Endothelial cell of umbilical vein (primary cell): ENCODE measurements around the gene APOL5.

Source experiments
- EZH2 ChIP-seq: IDR thresholded peaks from 2 replicates; pipeline ENCODE4 v1.6.1; 2012; ENCODE audit warnings: borderline replicate concordance, low read depth, mild to moderate bottlenecking, moderate library complexity, low read length, inconsistent platforms; ENCODE audit not compliant: severe bottlenecking
- JUN ChIP-seq: IDR thresholded peaks from 2 replicates; pipeline ENCODE4 v1.6.1; 2011; ENCODE audit warnings: borderline replicate concordance, low read depth; ENCODE audit not compliant: insufficient read length, insufficient read depth
- MYC ChIP-seq: IDR thresholded peaks from one replicate; pipeline ENCODE4 v1.6.1; 2011; ENCODE audit warnings: mild to moderate bottlenecking, low read depth, low read length
- POLR2A ChIP-seq: IDR thresholded peaks from 2 replicates; pipeline ENCODE4 v1.6.1; 2012; ENCODE audit warnings: low read depth, mild to moderate bottlenecking, control low read depth, low read length
- POLR2AphosphoS5 ChIP-seq: IDR thresholded peaks from 2 replicates; pipeline ENCODE4 v1.6.1; 2012; ENCODE audit warnings: low read depth, mild to moderate bottlenecking, control low read depth, low read length, moderate library complexity; ENCODE audit not compliant: insufficient read depth
- TF ChIP-seq, protein P1 (sequence below), 2 donors: IDR thresholded peaks; 1 replicate in 1 of 2; 2 replicates in 1 of 2; pipeline ENCODE4 v1.5.1; 2011; ENCODE audit warnings: low read length in 2 of 2, mild to moderate bottlenecking in 2 of 2, moderate library complexity in 2 of 2, control low read depth in 1 of 2, inconsistent platforms in 1 of 2, low read depth in 1 of 2; ENCODE audit not compliant: insufficient read depth in 1 of 2; ENCODE audit errors: extremely low read depth in 1 of 2
- TF ChIP-seq, protein P2 (sequence below): IDR thresholded peaks from 2 replicates; pipeline ENCODE4 v1.6.1; 2011; ENCODE audit not compliant: insufficient read depth, insufficient read length

DNA sequence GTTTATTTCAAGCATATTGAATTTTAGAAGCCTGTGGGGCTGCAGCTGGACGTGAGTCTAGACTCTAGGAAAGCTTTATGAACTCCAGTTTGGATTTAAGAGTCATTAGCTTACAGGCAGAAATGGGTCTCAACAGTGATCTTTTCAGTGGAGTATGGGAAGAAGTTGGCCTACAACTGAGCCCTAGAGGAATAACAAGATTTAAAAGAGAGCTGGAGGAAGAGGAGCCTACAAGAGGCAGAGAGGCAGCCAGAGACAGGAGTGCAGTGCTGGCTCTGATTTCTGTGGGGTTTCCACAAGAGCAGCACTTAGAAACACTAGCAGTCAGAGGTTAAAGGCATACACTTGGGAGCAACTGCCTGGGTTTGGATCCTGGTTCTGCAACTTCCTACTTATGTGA, 17.9 kb downstream of the APOL5 start:
- no peak for TF ChIP-seq POLR2A
- TF ChIP-seq, protein P1, sequence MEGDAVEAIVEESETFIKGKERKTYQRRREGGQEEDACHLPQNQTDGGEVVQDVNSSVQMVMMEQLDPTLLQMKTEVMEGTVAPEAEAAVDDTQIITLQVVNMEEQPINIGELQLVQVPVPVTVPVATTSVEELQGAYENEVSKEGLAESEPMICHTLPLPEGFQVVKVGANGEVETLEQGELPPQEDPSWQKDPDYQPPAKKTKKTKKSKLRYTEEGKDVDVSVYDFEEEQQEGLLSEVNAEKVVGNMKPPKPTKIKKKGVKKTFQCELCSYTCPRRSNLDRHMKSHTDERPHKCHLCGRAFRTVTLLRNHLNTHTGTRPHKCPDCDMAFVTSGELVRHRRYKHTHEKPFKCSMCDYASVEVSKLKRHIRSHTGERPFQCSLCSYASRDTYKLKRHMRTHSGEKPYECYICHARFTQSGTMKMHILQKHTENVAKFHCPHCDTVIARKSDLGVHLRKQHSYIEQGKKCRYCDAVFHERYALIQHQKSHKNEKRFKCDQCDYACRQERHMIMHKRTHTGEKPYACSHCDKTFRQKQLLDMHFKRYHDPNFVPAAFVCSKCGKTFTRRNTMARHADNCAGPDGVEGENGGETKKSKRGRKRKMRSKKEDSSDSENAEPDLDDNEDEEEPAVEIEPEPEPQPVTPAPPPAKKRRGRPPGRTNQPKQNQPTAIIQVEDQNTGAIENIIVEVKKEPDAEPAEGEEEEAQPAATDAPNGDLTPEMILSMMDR (IDR thresholded peaks at IDR 0.05; ENCODE audit: extremely low read depth in 1 of 2, insufficient read depth in 1 of 2, low read depth in 1 of 2, low read length in 2 of 2) = no peak
- TF ChIP-seq POLR2AphosphoS5 = no peak
- no peak for TF ChIP-seq JUN
- TF ChIP-seq MYC = no peak
- no peak for TF ChIP-seq EZH2
- TF ChIP-seq, protein P2, sequence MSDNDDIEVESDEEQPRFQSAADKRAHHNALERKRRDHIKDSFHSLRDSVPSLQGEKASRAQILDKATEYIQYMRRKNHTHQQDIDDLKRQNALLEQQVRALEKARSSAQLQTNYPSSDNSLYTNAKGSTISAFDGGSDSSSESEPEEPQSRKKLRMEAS = no peak
